Measurements from ENCODE around the gene DCAF8L1.
"Not testable (repeated sequence)": the region's sequence is repeated elsewhere in the genome, so short reads cannot be mapped to it uniquely, and the experiment has no call there.

DCAF8L1 gene

GRCh38 chrX:27976284-27976683 is 5.0 kb downstream of the DCAF8L1 start:
- no peak overlapping the region for H3K27ac ChIP-seq (ENCODE audit: low read depth, low read length)
- no peaks in the 10 kb centered on the region for H3K36me3 ChIP-seq (ENCODE audit: control insufficient read depth, insufficient read depth, low read length)
- no peak overlapping the region for H3K9ac ChIP-seq (ENCODE audit: low read length)
- H3K9me3 ChIP-seq (ENCODE audit: control insufficient read depth, insufficient read depth, low read depth, low read length) = peaks cover 3% of the 10 kb centered on the region; the same call in 1 of the 2 replicates
- H3K4me3 ChIP-seq (ENCODE audit: low read depth, low read length) = no peak overlapping the region
- H3K27me3 ChIP-seq (ENCODE audit: control insufficient read depth, insufficient read depth, low read length) = no peaks in the 10 kb centered on the region; the same call in 1 of the 2 replicates
- H3K4me1 ChIP-seq (ENCODE audit: control insufficient read depth, insufficient read depth, low read length) = no peaks in the 10 kb centered on the region

- Histone ChIP-seq H3K4me1 (ENCODE audit: control insufficient read depth, insufficient read depth, low read length) (no peaks in the 10 kb centered on the region), H3K27me3 (ENCODE audit: control insufficient read depth, insufficient read depth, low read length) (no peaks in the 10 kb centered on the region)
Measured at GRCh38 chrX:27968878-27969277, 12.4 kb downstream of the DCAF8L1 start.

GRCh38 chrX:27968352-27968751 is 12.9 kb downstream of the DCAF8L1 start:
- Histone ChIP-seq H3K36me3 (ENCODE audit: control insufficient read depth, insufficient read depth, low read length) (no peaks in the 10 kb centered on the region), H3K9me3 (ENCODE audit: control insufficient read depth, insufficient read depth, low read depth, low read length) (peaks cover 18% of the 10 kb centered on the region), H3K27me3 (ENCODE audit: control insufficient read depth, insufficient read depth, low read length) (no peaks in the 10 kb centered on the region), H3K9ac (ENCODE audit: low read length) (no peak overlapping the region), H3K4me1 (ENCODE audit: control insufficient read depth, insufficient read depth, low read length) (no peaks in the 10 kb centered on the region), H3K27ac (ENCODE audit: low read depth, low read length) (no peak overlapping the region), H3K4me3 (ENCODE audit: low read depth, low read length) (no peak overlapping the region)

More at GRCh38 chrX:27968878-27969277, 12.4 kb downstream of the DCAF8L1 start:
- Histone ChIP-seq H3K9me3 (ENCODE audit: control insufficient read depth, insufficient read depth, low read depth, low read length) (peaks cover 18% of the 10 kb centered on the region), H3K9ac (ENCODE audit: low read length) (no peak overlapping the region), H3K36me3 (ENCODE audit: control insufficient read depth, insufficient read depth, low read length) (no peaks in the 10 kb centered on the region), H3K27ac (ENCODE audit: low read depth, low read length) (no peak overlapping the region), H3K4me3 (ENCODE audit: low read depth, low read length) (no peak overlapping the region)

DNA sequence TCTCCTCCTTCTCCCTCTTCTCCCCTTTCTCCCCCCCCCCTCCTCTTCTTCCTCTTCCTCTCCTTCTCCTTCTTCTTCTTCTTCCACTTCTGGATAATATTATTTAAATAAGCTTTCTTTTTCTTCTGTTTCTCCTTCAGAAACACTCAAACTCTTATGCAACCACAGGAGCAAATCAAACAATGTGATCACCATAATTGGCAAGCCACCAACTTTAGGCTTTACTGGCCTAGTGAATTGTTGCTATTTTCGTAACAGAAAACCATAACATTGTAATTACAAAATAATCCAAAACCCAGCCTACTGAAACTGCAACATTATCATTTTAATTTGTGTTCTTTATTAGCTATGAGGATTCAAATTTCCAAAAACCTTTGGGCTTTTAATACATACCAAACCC is 14.3 kb downstream of the DCAF8L1 start:
- H3K36me3 ChIP-seq (ENCODE audit: control insufficient read depth, insufficient read depth, low read length) = no peaks in the 10 kb centered on the region
- no peak overlapping the region for H3K9ac ChIP-seq (ENCODE audit: low read length)
- no peaks in the 10 kb centered on the region for H3K27me3 ChIP-seq (ENCODE audit: control insufficient read depth, insufficient read depth, low read length)
- peaks cover 23% of the 10 kb centered on the region for H3K9me3 ChIP-seq (ENCODE audit: control insufficient read depth, insufficient read depth, low read depth, low read length)
- no peak overlapping the region for H3K27ac ChIP-seq (ENCODE audit: low read depth, low read length)
- no peaks in the 10 kb centered on the region for H3K4me1 ChIP-seq (ENCODE audit: control insufficient read depth, insufficient read depth, low read length)
- no peak overlapping the region for H3K4me3 ChIP-seq (ENCODE audit: low read depth, low read length)

DNA sequence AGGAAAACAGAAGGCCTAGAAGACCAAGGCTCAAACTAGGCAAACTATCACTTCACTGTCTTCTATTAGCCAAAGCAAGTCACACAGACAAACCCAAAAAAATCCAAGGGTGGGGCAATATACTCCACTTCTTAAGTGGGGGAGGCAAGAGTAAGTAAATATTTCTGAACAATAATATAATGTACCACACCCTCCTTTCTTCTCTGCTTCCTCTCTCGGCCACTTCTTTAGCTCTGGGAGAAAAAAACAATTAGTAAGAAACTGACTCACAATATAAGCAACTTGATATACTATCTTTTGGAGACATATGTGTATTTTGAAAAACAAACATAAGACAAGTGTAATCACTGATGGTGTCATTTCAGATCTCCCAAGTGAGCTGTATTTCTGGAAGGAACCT is 14.8 kb downstream of the DCAF8L1 start:
- Histone ChIP-seq H3K27me3 (ENCODE audit: control insufficient read depth, insufficient read depth, low read length) (no peaks in the 10 kb centered on the region), H3K9ac (ENCODE audit: low read length) (no peak overlapping the region), H3K27ac (ENCODE audit: low read depth, low read length) (no peak overlapping the region), H3K4me1 (ENCODE audit: control insufficient read depth, insufficient read depth, low read length) (no peaks in the 10 kb centered on the region), H3K4me3 (ENCODE audit: low read depth, low read length) (no peak overlapping the region), H3K36me3 (ENCODE audit: control insufficient read depth, insufficient read depth, low read length) (no peaks in the 10 kb centered on the region), H3K9me3 (ENCODE audit: control insufficient read depth, insufficient read depth, low read depth, low read length) (peaks cover 27% of the 10 kb centered on the region)

DNA sequence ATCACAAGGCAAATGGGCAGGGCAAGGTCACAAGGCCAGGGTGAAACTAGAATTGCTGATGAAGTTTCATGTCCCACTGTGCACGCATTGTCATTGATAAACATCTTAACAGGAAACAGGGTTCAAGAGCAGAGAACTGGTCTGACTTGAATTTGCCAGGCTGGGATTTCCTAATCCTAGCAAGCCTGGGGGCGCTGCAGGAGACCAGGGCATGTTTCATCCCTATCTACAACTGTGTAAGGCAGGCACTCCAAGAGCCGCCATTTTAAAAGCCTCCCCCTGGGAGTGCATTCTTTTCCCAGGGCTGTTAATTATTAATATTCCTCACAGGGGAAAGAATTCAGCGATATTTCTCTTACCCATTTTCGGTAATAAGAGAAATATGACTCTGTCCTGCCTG is 15.9 kb downstream of the DCAF8L1 start:
- H3K27me3 ChIP-seq (ENCODE audit: control insufficient read depth, insufficient read depth, low read length); H3K4me3 ChIP-seq (ENCODE audit: low read depth, low read length); H3K27ac ChIP-seq (ENCODE audit: low read depth, low read length); H3K36me3 ChIP-seq (ENCODE audit: control insufficient read depth, insufficient read depth, low read length); H3K4me1 ChIP-seq (ENCODE audit: control insufficient read depth, insufficient read depth, low read length); H3K9ac ChIP-seq (ENCODE audit: low read length): not testable (repeated sequence)
- H3K9me3 ChIP-seq (ENCODE audit: control insufficient read depth, insufficient read depth, low read depth, low read length) = peaks cover 37% of the 10 kb centered on the region

DNA sequence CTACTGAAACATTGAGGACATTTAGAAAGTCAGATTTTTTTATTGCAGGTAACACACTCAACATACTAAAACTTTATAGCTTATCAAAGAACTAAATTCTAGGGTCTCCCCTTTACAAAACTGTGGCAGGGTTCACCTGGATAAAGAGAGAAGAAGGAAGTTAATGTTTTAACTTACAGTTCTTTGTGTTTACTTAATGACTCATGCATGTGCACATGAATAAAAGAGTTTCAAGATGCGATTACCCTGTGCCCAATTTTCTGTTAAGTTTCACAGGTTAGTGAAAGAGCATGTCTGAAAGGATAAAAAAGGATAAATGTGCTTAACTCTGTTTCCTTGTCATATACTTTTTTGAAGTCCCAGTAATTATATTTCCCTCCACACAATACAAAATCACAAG is 16.8 kb downstream of the DCAF8L1 start:
- Histone ChIP-seq H3K9me3 (ENCODE audit: control insufficient read depth, insufficient read depth, low read depth, low read length) (peaks cover 39% of the 10 kb centered on the region), H3K27me3 (ENCODE audit: control insufficient read depth, insufficient read depth, low read length) (no peaks in the 10 kb centered on the region), H3K4me3 (ENCODE audit: low read depth, low read length) (no peak overlapping the region), H3K4me1 (ENCODE audit: control insufficient read depth, insufficient read depth, low read length) (no peaks in the 10 kb centered on the region), H3K27ac (ENCODE audit: low read depth, low read length) (no peak overlapping the region), H3K9ac (ENCODE audit: low read length) (no peak overlapping the region), H3K36me3 (ENCODE audit: control insufficient read depth, insufficient read depth, low read length) (no peaks in the 10 kb centered on the region)

DNA sequence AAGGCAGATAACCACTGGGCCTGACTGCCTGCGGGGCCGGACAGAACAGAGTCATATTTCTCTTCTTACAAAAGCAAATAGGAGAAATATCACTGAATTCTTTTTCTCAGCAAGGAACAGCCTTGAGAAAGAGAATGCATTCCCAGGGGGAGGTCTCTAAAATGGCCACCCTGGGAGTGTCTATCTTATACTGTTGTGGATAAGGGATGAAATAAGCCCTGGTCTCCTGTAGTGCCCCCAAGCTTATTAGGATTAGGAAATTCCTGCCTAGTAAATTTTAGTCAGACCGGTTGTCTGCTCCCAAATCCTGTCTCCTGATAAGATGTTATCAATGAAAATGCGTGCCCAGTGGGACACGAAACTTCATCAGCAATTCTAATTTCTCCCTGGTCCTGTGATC is 20.8 kb downstream of the DCAF8L1 start:
- H3K27ac ChIP-seq (ENCODE audit: low read depth, low read length); H3K4me1 ChIP-seq (ENCODE audit: control insufficient read depth, insufficient read depth, low read length); H3K9ac ChIP-seq (ENCODE audit: low read length); H3K27me3 ChIP-seq (ENCODE audit: control insufficient read depth, insufficient read depth, low read length); H3K36me3 ChIP-seq (ENCODE audit: control insufficient read depth, insufficient read depth, low read length); H3K4me3 ChIP-seq (ENCODE audit: low read depth, low read length): not testable (repeated sequence)
- H3K9me3 ChIP-seq (ENCODE audit: control insufficient read depth, insufficient read depth, low read depth, low read length) = peaks cover 37% of the 10 kb centered on the region

GRCh38 chrX:27953171-27953570 is 28.1 kb downstream of the DCAF8L1 start:
- Histone ChIP-seq H3K27ac (ENCODE audit: low read depth, low read length) (no peak overlapping the region), H3K27me3 (ENCODE audit: control insufficient read depth, insufficient read depth, low read length) (no peaks in the 10 kb centered on the region; the same call in 1 of the 2 replicates), H3K9me3 (ENCODE audit: control insufficient read depth, insufficient read depth, low read depth, low read length) (no peaks in the 10 kb centered on the region), H3K36me3 (ENCODE audit: control insufficient read depth, insufficient read depth, low read length) (no peaks in the 10 kb centered on the region), H3K9ac (ENCODE audit: low read length) (no peak overlapping the region), H3K4me1 (ENCODE audit: control insufficient read depth, insufficient read depth, low read length) (no peaks in the 10 kb centered on the region), H3K4me3 (ENCODE audit: low read depth, low read length) (no peak overlapping the region)

- no peak overlapping the region for H3K4me3 ChIP-seq (ENCODE audit: low read depth, low read length)
- no peaks in the 10 kb centered on the region; the same call in 1 of the 2 replicates for H3K9me3 ChIP-seq (ENCODE audit: control insufficient read depth, insufficient read depth, low read depth, low read length)
- H3K27me3 ChIP-seq (ENCODE audit: control insufficient read depth, insufficient read depth, low read length) = peaks cover 2% of the 10 kb centered on the region; the same call in 1 of the 2 replicates
- no peaks in the 10 kb centered on the region for H3K4me1 ChIP-seq (ENCODE audit: control insufficient read depth, insufficient read depth, low read length)
- no peak overlapping the region for H3K9ac ChIP-seq (ENCODE audit: low read length)
- no peaks in the 10 kb centered on the region for H3K36me3 ChIP-seq (ENCODE audit: control insufficient read depth, insufficient read depth, low read length)
- H3K27ac ChIP-seq (ENCODE audit: low read depth, low read length) = no peak overlapping the region
Measured at GRCh38 chrX:27933361-27933760, 47.9 kb downstream of the DCAF8L1 start.

Measured in HUES6 (cell line).